Activated T-cell treated with anti-CD3 and anti-CD28 coated beads for 1 hour (primary cell): ENCODE results near the gene UBE2M.
"Not testable (repeated sequence)": the region's sequence is repeated elsewhere in the genome, so short reads cannot be mapped to it uniquely, and the experiment has no call there.

ENCODE experiments used
- DNase-seq: peaks from one replicate; pipeline ENCODE4 v3.0.0-alpha.2; 2020; ENCODE audit warnings: low read depth

UBE2M gene

DNA sequence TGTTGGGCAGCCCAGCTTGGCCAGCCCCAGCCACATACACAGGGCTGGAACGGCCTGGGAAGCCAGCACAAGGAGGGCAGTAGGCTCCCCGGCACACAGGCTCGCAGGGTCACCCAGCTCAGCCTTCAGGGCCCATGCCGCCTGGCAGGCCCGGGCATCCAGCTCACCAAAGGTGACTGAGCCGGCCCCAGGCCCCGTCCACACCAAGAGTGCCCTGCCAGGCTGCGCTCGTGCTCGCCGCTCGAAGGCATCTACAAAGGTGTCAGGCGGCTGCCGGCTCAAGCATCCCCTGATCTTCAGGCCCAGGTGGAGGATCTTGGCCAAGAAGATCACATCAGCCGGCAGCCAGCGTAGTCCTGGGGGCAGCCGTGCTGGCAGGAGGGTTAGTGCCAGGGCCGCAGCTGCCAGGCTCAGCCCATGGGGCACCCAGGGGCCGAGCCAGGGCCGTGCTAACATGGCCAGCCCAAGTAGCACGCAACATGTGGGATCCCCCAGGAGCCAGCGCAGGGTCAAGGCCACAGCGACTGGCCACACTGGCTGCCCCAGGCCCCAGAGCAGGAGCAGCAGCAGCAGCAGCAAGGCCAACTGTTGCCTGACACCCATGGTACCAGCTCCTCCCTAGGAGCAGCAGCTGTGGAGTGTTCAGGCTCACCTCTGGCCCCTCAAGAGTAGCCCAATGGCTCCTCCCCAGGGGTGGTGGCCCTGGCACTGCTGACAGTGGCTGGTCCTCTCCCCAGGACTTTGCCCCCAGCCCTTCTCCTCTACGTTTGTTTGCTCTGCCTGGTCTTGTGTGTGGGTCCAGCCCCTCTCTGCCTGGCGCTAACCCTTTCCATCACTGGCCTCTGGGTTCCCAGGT, 46.8 kb downstream of the UBE2M start, which contains the start of gene SLC27A5:
Gene SLC27A5 (minus strand): TSS at position 640 of the 856 bp plus-strand sequence. CDS start 37 bp downstream, at position 603.
- no peak for DNase-seq

DNA sequence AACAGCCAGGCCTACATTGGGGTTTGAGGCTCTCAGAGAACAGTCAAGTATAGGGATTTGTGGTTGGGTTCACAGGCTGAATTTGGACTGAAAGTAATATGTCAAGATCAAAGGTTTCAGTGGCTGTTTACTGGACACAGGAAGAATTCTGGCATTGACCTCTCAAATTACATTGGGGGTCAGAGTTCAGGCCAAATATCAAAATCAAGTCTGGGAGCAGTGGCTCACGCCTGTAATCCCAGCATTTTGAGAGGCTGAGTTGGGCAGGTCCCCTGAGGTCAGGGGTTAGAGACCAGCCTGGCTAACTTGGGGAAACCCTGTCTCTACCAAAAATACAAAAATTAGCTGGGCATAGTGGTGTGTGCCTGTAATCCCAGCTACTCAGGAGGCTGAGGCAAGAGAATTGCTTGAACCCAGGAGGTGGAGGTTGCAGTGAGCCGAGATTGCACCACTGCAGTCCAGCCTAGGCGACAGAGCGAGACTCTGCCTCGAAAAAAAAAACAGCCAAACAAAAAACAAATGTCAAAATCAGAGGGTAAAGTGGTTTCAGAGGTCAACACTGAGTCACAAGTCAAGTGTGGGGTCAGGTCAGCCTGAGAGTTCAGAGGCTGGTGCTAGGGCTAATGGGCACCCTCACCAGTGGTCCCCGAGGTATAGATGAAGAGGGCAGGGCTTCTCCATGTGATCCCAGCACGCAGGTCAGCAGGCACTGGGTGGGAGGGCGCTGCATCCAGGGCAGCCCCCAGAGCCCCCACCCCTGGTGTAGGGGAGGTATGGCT, 48.1 kb downstream of the UBE2M start:
- DNase-seq, result no peak

DNA sequence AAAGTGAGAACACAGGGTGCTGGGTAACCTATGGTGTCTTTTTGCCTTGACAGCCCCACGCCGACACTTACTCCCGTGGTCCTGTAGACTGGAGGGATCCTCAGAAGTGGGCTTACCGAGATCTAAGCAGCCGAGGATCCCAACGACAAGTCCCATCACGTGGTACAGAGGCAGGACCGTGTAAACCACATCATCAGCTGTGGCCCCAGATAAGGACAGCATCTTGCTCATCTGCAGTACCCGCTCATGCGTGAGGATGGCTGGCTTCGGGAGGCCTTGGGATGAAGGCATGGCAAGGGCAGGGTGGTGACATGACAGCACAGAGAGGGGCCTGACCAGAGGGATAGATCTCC, 48.7 kb downstream of the UBE2M start:
- DNase-seq, result no peak

DNA sequence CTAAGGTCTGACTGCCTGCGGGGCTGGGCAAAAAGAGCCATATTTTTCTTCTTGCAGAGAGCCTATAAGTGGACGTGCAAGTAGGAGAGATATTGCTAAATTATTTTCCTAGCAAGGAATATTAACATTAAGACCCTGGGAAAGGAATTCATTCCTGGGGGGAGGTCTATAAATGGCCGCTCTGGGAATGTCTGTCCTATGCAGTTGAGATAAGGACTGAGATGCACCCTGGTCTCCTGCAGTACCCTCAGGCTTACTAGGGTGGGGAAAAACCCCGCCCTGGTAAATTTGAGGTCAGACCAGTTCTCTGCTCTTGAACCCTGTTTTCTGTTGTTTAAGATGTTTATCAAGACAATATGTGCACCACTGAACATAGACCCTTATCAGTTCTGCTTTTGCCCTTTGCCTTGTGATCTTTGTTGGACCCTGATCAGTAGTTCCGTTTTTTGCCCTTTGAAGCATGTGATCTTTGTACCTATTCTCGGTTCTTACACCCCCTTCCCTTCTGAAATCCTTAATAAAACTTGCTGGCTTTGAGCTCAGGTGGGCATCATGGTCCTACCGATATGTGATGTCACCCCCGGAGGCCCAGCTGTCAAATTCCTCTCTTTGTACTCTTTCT, 50.7 kb downstream of the UBE2M start:
- DNase-seq, result not testable (repeated sequence)
